ENCODE data around the gene DNAJB8. TPM values are rescaled to one million over a fixed set of nuclear protein-coding genes. Genes with fewer than 3 reads are reported as not detected.

The DNAJB8 gene
- total and polyA plus RNA-seq, 9 of the 15 experiments (the other 6 are each of a cell fraction or from before 2014, with no cell fraction given) = not detected

DNA sequence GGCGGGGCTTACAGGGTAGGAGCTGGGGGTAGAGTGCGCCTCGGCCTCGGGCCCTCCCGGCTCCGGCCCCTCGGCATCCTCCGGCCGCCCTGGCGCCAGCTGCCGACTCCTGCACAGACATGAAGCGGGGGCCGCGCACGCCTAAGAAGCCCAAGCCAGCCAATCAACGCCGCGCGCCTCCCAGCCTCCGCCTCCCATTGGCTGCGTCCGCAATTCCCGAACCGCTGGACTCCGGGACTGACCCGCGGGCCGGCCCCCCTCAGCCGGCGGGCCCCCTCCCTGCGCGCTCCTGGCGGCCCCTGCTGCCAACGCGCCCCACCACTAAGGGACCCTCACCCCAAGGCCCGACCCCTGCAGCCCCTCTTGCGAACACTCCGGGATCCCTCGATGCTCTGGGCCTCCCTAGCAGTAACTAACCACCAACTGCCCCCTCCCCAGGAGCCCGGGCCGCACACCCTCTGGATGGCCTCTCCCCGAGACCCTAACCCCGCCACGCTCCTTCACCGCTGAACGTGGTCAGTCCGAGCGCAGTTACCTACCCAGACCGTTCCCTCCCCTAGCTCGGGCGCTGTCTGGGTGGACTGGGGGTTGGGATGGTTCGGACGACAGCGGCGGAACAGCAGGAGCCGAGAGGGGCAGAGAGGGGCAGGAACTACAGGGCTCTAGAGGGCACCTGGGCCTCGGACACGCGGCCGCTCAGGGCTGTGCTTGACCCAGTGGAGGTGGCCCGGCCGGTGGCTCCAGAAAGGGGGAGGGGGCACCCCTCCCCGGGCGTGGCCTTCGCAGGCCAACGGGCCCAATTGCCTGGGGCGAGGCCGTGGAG lies 21.3 kb upstream of the DNAJB8 start (continued):
- TF ChIP-seq, protein P1, sequence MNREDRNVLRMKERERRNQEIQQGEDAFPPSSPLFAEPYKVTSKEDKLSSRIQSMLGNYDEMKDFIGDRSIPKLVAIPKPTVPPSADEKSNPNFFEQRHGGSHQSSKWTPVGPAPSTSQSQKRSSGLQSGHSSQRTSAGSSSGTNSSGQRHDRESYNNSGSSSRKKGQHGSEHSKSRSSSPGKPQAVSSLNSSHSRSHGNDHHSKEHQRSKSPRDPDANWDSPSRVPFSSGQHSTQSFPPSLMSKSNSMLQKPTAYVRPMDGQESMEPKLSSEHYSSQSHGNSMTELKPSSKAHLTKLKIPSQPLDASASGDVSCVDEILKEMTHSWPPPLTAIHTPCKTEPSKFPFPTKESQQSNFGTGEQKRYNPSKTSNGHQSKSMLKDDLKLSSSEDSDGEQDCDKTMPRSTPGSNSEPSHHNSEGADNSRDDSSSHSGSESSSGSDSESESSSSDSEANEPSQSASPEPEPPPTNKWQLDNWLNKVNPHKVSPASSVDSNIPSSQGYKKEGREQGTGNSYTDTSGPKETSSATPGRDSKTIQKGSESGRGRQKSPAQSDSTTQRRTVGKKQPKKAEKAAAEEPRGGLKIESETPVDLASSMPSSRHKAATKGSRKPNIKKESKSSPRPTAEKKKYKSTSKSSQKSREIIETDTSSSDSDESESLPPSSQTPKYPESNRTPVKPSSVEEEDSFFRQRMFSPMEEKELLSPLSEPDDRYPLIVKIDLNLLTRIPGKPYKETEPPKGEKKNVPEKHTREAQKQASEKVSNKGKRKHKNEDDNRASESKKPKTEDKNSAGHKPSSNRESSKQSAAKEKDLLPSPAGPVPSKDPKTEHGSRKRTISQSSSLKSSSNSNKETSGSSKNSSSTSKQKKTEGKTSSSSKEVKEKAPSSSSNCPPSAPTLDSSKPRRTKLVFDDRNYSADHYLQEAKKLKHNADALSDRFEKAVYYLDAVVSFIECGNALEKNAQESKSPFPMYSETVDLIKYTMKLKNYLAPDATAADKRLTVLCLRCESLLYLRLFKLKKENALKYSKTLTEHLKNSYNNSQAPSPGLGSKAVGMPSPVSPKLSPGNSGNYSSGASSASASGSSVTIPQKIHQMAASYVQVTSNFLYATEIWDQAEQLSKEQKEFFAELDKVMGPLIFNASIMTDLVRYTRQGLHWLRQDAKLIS (CRISPR knock-in tag; IDR thresholded peaks at IDR 0.05) = no peak; the same call in 1 of the 2 replicates
- TF ChIP-seq MCM2 (IDR thresholded peaks at IDR 0.05; ENCODE audit: low read depth) = no peak
- TF ChIP-seq, protein P2, sequence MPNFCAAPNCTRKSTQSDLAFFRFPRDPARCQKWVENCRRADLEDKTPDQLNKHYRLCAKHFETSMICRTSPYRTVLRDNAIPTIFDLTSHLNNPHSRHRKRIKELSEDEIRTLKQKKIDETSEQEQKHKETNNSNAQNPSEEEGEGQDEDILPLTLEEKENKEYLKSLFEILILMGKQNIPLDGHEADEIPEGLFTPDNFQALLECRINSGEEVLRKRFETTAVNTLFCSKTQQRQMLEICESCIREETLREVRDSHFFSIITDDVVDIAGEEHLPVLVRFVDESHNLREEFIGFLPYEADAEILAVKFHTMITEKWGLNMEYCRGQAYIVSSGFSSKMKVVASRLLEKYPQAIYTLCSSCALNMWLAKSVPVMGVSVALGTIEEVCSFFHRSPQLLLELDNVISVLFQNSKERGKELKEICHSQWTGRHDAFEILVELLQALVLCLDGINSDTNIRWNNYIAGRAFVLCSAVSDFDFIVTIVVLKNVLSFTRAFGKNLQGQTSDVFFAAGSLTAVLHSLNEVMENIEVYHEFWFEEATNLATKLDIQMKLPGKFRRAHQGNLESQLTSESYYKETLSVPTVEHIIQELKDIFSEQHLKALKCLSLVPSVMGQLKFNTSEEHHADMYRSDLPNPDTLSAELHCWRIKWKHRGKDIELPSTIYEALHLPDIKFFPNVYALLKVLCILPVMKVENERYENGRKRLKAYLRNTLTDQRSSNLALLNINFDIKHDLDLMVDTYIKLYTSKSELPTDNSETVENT (CRISPR knock-in tag; IDR thresholded peaks at IDR 0.05) = peak; percentile 82; the same call in 1 of the 2 replicates
- TF ChIP-seq ZKSCAN1 (IDR thresholded peaks at IDR 0.05; ENCODE audit: low read depth, low read length) = no peak
- no peak for TF ChIP-seq RBM17 (IDR thresholded peaks at IDR 0.05; ENCODE audit: borderline replicate concordance, low read depth, low read length)
- peak; percentile 36; the same call in 1 of the 2 replicates for TF ChIP-seq RB1 (IDR thresholded peaks at IDR 0.05; ENCODE audit: low read depth)
- no peak for TF ChIP-seq SMARCA4 (IDR thresholded peaks at IDR 0.05)
- TF ChIP-seq DPF2 (IDR thresholded peaks at IDR 0.05) = no peak
- TF ChIP-seq NCOR1 (IDR thresholded peaks at IDR 0.05) = peak; percentile 25; the same call in 1 of the 2 replicates
- TF ChIP-seq NFXL1 (CRISPR knock-in tag; IDR thresholded peaks at IDR 0.05) = no peak
- TF ChIP-seq ZNF124 (CRISPR knock-in tag; IDR thresholded peaks at IDR 0.05) = no peak
- peak; percentile 83 for TF ChIP-seq EP400 (IDR thresholded peaks at IDR 0.05)
- TF ChIP-seq, protein P3, sequence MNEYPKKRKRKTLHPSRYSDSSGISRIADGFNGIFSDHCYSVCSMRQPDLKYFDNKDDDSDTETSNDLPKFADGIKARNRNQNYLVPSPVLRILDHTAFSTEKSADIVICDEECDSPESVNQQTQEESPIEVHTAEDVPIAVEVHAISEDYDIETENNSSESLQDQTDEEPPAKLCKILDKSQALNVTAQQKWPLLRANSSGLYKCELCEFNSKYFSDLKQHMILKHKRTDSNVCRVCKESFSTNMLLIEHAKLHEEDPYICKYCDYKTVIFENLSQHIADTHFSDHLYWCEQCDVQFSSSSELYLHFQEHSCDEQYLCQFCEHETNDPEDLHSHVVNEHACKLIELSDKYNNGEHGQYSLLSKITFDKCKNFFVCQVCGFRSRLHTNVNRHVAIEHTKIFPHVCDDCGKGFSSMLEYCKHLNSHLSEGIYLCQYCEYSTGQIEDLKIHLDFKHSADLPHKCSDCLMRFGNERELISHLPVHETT (CRISPR knock-in tag; conservative IDR thresholded peaks at IDR 0.05 in 1 of 2, IDR thresholded peaks at IDR 0.05 in 1 of 2) = no peak
- no peak for TF ChIP-seq ILK (tag; IDR thresholded peaks at IDR 0.05; ENCODE audit: borderline replicate concordance, low read depth)
- TF ChIP-seq WHSC1 (IDR thresholded peaks at IDR 0.05; ENCODE audit: low read length) = no peak
- TF ChIP-seq ELK3 (CRISPR knock-in tag; IDR thresholded peaks at IDR 0.05) = no peak
- TF ChIP-seq ZNF384 (IDR thresholded peaks at IDR 0.05; ENCODE audit: low read depth, low read length) = no peak
- TF ChIP-seq CAMTA2 (CRISPR knock-in tag; conservative IDR thresholded peaks at IDR 0.05) = no peak
- TF ChIP-seq PHF20 (IDR thresholded peaks at IDR 0.05; ENCODE audit: partially characterized antibody) = no peak

All from K562 (cell line).